Nephron progenitor cell (in vitro differentiated cells): Measurements from ENCODE around the gene SNTG2.
"Not testable (repeated sequence)": the region's sequence is repeated elsewhere in the genome, so short reads cannot be mapped to it uniquely, and the experiment has no call there.

ENCODE experiments used
- DNase-seq: peaks from one replicate; pipeline ENCODE4 v3.0.0; 2021
- H3K27ac Mint-ChIP-seq: 2 replicates; pipeline ENCODE4 v1.8.0; 2021; ENCODE audit warnings: mild to moderate bottlenecking, moderate library complexity, mixed read lengths
- H3K27me3 Mint-ChIP-seq: 2 replicates; pipeline ENCODE4 v1.8.0; 2021; ENCODE audit warnings: mild to moderate bottlenecking, low read depth, mixed read lengths; ENCODE audit not compliant: poor library complexity
- H3K36me3 Mint-ChIP-seq: 2 replicates; pipeline ENCODE4 v1.8.0; 2021; ENCODE audit warnings: low read depth, mixed read lengths
- H3K4me1 Mint-ChIP-seq: 2 replicates; pipeline ENCODE4 v1.8.0; 2021; ENCODE audit warnings: mixed read lengths
- H3K4me3 Mint-ChIP-seq: 2 replicates; pipeline ENCODE4 v1.8.0; 2021; ENCODE audit warnings: mild to moderate bottlenecking, moderate library complexity, mixed read lengths
- H3K9me3 Mint-ChIP-seq: 2 replicates; pipeline ENCODE4 v1.8.0; 2021; ENCODE audit warnings: mild to moderate bottlenecking, moderate library complexity, mixed read lengths
- TF ChIP-seq, protein P1 (sequence below): fragments of 200-600 bp; sonication (generic); IDR thresholded peaks from 2 replicates; pipeline ENCODE4 v1.5.0; 2021; ENCODE audit warnings: antibody characterized with exemption

SNTG2 gene

DNA sequence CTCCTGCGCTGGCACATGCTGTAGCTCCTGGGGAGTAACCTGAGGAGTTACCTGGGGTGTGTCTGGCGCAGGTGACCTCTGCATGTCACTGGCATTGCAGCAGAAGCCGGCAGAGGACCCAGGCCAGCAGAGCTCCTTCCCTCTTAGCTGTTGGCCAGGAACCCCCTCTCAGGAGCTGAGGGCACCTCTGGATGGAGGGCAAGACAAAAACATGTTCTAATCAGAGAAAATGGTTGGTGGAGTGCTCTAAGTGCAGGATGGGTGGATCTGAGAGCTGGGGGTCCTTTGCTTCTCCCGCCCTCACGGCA, 44.9 kb upstream of the SNTG2 start:
- Mint-ChIP-seq H3K4me3 (no peak overlapping the region), H3K9me3 (peaks cover 21% of the 10 kb centered on the region), H3K36me3 (peaks cover 7% of the 10 kb centered on the region), H3K4me1 (peaks cover 25% of the 10 kb centered on the region), H3K27ac (no peak overlapping the region), H3K27me3 (peaks cover 11% of the 10 kb centered on the region)
- TF ChIP-seq, protein P1, sequence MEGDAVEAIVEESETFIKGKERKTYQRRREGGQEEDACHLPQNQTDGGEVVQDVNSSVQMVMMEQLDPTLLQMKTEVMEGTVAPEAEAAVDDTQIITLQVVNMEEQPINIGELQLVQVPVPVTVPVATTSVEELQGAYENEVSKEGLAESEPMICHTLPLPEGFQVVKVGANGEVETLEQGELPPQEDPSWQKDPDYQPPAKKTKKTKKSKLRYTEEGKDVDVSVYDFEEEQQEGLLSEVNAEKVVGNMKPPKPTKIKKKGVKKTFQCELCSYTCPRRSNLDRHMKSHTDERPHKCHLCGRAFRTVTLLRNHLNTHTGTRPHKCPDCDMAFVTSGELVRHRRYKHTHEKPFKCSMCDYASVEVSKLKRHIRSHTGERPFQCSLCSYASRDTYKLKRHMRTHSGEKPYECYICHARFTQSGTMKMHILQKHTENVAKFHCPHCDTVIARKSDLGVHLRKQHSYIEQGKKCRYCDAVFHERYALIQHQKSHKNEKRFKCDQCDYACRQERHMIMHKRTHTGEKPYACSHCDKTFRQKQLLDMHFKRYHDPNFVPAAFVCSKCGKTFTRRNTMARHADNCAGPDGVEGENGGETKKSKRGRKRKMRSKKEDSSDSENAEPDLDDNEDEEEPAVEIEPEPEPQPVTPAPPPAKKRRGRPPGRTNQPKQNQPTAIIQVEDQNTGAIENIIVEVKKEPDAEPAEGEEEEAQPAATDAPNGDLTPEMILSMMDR: no peak
- no peak for DNase-seq

DNA sequence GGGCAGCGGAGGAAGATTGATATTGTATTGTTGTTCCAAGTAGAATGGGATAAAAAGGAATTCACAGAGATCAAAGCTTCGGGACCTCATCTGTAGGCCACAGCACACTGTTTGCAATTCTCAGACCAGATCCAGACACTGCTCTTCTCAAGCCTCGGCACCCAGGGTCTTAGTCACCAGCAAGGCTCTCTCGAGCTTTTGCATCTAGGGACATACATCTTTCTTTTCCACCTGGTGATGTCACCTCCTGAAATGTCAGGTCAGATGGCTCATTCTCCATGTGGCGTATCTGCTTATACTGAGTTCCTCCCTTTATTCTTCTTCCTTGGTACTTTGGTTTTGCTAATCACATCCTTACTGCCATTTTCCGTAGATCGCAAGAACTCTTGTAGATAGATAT, 42.9 kb upstream of the SNTG2 start:
- Mint-ChIP-seq H3K27me3 (peaks cover 11% of the 10 kb centered on the region), H3K4me1 (peaks cover 39% of the 10 kb centered on the region), H3K4me3 (no peak overlapping the region), H3K27ac (no peak overlapping the region), H3K36me3 (peaks cover 7% of the 10 kb centered on the region), H3K9me3 (peaks cover 7% of the 10 kb centered on the region)
- TF ChIP-seq, protein P1: no peak
- DNase-seq: no peak

DNA sequence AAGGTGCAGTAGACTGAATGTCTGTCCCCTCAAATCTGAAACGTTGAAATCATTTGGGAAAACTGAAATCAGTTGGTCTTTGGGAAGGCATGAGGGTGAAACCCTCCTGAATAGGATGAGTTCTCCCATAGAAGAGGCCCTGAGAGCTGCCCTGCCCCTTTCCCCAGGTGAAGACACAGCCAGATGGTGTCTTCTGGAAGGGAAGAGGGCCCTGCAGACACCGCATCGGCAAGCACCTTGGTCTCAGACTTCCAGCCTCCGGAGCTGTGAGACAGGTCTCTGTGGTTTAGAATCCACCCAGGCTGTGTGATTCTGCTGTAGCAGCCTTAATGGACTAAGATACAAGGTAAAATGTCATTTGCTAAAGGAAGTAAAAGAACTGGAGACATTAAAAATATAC, 42.1 kb upstream of the SNTG2 start:
- TF ChIP-seq, protein P1: no peak
- no peak for DNase-seq
- Mint-ChIP-seq H3K27me3 (peaks cover 11% of the 10 kb centered on the region), H3K36me3 (peaks cover under 1% of the 10 kb centered on the region), H3K4me3 (no peak overlapping the region), H3K4me1 (peaks cover 32% of the 10 kb centered on the region), H3K9me3 (no peaks in the 10 kb centered on the region), H3K27ac (no peak overlapping the region)

DNA sequence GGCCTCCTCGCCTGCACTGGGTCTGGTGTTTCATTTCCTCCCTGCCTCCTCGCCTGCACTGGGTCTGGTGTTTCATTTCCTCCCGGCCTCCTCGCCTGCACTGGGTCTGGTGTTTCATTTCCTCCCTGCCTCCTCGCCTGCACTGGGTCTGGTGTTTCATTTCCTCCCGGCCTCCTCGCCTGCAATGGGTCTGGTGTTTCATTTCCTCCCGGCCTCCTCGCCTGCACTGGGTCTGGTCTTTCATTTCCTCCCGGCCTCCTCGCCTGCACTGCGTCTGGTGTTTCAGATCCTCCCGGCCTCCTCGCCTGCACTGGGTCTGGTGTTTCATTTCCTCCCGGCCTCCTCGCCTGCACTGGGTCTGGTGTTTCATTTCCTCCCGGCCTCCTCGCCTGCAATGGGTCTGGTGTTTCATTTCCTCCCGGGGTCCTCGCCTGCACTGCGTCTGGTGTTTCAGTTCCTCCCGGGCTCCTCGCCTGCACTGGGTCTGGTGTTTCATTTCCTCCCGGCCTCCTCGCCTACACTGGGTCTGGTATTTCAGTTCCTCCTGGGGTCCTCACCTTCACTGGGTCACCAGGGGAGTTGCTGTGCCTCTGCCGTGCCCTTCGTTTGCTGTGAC, 40.8 kb upstream of the SNTG2 start:
- H3K4me3 Mint-ChIP-seq, H3K9me3 Mint-ChIP-seq, DNase-seq, H3K27ac Mint-ChIP-seq, H3K36me3 Mint-ChIP-seq, H3K27me3 Mint-ChIP-seq: not testable (repeated sequence)
- H3K4me1 Mint-ChIP-seq: peaks cover 23% of the 10 kb centered on the region

DNA sequence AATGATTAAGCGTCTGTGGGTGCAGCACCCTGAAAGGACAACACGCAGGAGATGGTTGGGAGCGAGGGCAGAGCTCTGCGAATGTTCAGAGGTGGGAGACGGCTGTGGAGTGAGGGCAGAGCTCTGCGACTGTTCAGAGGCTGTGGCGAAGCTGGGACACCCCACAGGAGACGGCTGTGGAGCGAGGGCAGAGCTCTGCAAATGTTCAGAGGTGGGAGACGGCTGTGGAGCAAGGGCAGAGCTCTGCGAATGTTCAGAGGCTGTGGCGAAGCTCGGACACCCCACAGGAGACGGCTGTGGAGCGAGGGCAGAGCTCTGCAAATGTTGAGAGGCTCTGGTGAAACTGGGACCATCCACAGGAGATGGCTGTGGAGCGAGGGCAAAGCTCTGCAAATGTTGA, 40.0 kb upstream of the SNTG2 start:
- Mint-ChIP-seq H3K27me3 (peaks cover 5% of the 10 kb centered on the region), H3K27ac (no peak overlapping the region), H3K4me3 (no peak overlapping the region), H3K4me1 (peaks cover 23% of the 10 kb centered on the region), H3K9me3 (no peaks in the 10 kb centered on the region), H3K36me3 (no peaks in the 10 kb centered on the region)
- TF ChIP-seq, protein P1: no peak
- no peak for DNase-seq

DNA sequence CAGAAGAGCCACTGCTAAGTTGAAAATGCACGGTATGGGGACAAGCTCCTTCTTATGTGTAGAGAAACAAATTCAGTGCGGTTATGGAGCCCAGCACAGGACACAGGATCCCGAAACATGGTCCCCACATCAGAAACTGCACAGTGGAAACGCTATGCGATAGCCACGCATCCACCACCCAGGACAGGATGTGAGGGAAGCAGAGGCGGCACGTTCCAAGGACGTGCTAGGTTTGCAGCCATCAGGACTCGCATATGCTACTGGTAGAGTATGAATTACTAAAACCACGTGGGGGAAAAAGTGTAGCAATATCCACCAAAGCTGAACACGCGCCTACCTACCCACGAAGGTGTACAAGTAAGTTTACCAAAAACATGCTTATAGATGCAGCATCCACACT, 34.7 kb upstream of the SNTG2 start:
- no peak for DNase-seq
- H3K4me1 Mint-ChIP-seq: peaks cover 13% of the 10 kb centered on the region
- TF ChIP-seq, protein P1: no peak
- H3K27me3 Mint-ChIP-seq: peaks cover 7% of the 10 kb centered on the region
- H3K4me3 Mint-ChIP-seq: no peak overlapping the region
- no peaks in the 10 kb centered on the region for H3K9me3 Mint-ChIP-seq
- H3K36me3 Mint-ChIP-seq: no peaks in the 10 kb centered on the region
- H3K27ac Mint-ChIP-seq: no peak overlapping the region
